Activated T-helper 2 cell treated with anti-CD3 and anti-CD28 coated beads, Interferon-gamma antibody, Interleukin-2, Interleukin-4, amounts not matched to agents 10 μg/mL and 5 μg/mL and 100 μg/mL, durations not matched to agents 14 hours and 24 hours and 36 hours (primary cell): ENCODE results near the gene AUTS2. TPM values are rescaled to one million over a fixed set of nuclear protein-coding genes. Genes with fewer than 3 reads are reported as not detected.

Experiments
- DNase-seq: peaks from one replicate; pipeline ENCODE4 v3.0.0; 2021; ENCODE audit warnings: low spot score
- H3K27ac Mint-ChIP-seq: one replicate; pipeline ENCODE4 v1.8.0; 2021; ENCODE audit warnings: mixed read lengths
- H3K27me3 Mint-ChIP-seq: one replicate; pipeline ENCODE4 v1.8.0; 2021; ENCODE audit warnings: low read depth, mixed read lengths
- H3K36me3 Mint-ChIP-seq: one replicate; pipeline ENCODE4 v1.8.0; 2021; ENCODE audit warnings: low read depth, mixed read lengths
- H3K4me1 Mint-ChIP-seq: one replicate; pipeline ENCODE4 v1.8.0; 2021; ENCODE audit warnings: low read depth, mixed read lengths
- H3K4me3 Mint-ChIP-seq: one replicate; pipeline ENCODE4 v1.8.0; 2021; ENCODE audit warnings: low read depth, mild to moderate bottlenecking, moderate library complexity, mixed read lengths
- H3K9me3 Mint-ChIP-seq: one replicate; pipeline ENCODE4 v1.8.0; 2021; ENCODE audit warnings: mixed read lengths
- intact Hi-C: fragments of 100-400 bp; cut with micrococcal nuclease; formaldehyde crosslinking; loops from one replicate; pipeline ENCODE4 v1.15.1; 2023
- total RNA-seq: library from RNA; stranded (reverse); gene quantifications from 2 replicates; pipeline ENCODE4 v1.2.3, GENCODE V29; 2022

The AUTS2 gene
- total RNA-seq, 1 donor from 2014 or later: 1.1 TPM

GRCh38 chr7:69710768-69711438 is 112.6 kb downstream of the AUTS2 start:
- no peak overlapping the region for H3K27ac Mint-ChIP-seq
- H3K27me3 Mint-ChIP-seq: no peaks in the 10 kb centered on the region
- no peaks in the 10 kb centered on the region for H3K36me3 Mint-ChIP-seq

GRCh38 chr7:69714886-69715576 is 116.8 kb downstream of the AUTS2 start:
- Mint-ChIP-seq H3K27ac (no peak overlapping the region), H3K36me3 (no peaks in the 10 kb centered on the region), H3K9me3 (no peaks in the 10 kb centered on the region), H3K27me3 (no peaks in the 10 kb centered on the region), H3K4me3 (no peak overlapping the region), H3K4me1 (no peaks in the 10 kb centered on the region)
- no peak for DNase-seq
- intact Hi-C loops: no loop called here

More at GRCh38 chr7:69710768-69711438, 112.6 kb downstream of the AUTS2 start:
- no peaks in the 10 kb centered on the region for H3K9me3 Mint-ChIP-seq
- H3K4me1 Mint-ChIP-seq: no peaks in the 10 kb centered on the region
- DNase-seq: no peak
- H3K4me3 Mint-ChIP-seq: no peak overlapping the region
- intact Hi-C loops: no loop called here

DNA sequence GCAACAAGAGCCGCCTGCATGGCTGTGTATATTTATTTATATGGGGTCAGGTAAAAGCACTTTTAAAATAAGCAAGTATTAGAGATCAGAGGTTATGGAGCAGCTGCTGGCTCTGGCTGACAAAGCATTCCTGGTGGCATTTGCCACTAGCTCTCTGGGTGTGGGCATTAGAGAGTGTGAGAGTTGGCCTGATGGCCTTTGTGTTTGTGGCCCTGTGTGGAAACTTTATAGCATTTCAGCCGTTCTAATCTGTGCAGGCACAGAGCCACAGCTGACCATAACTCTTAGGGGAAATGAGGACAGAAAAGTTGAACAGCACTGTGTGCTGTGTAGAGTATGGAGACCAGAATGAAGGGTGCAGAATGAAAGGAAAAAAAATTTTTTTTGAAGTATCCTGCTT is 118.9 kb downstream of the AUTS2 start:
- Mint-ChIP-seq H3K4me3 (no peak overlapping the region), H3K36me3 (no peaks in the 10 kb centered on the region), H3K9me3 (no peaks in the 10 kb centered on the region), H3K27me3 (no peaks in the 10 kb centered on the region), H3K4me1 (no peaks in the 10 kb centered on the region), H3K27ac (no peak overlapping the region)
- DNase-seq: no peak
- intact Hi-C loops: no loop called here

GRCh38 chr7:69719717-69720116 is 121.4 kb downstream of the AUTS2 start:
- no peak overlapping the region for H3K4me3 Mint-ChIP-seq
- no peak overlapping the region for H3K27ac Mint-ChIP-seq
- DNase-seq: no peak

GRCh38 chr7:69722843-69723242 is 124.6 kb downstream of the AUTS2 start:
- no peaks in the 10 kb centered on the region for H3K36me3 Mint-ChIP-seq
- no peak overlapping the region for H3K4me3 Mint-ChIP-seq

More at GRCh38 chr7:69719717-69720116, 121.4 kb downstream of the AUTS2 start:
- Mint-ChIP-seq H3K27me3 (no peaks in the 10 kb centered on the region), H3K4me1 (no peaks in the 10 kb centered on the region), H3K9me3 (no peaks in the 10 kb centered on the region), H3K36me3 (no peaks in the 10 kb centered on the region)
- intact Hi-C loops: no loop called here

DNA sequence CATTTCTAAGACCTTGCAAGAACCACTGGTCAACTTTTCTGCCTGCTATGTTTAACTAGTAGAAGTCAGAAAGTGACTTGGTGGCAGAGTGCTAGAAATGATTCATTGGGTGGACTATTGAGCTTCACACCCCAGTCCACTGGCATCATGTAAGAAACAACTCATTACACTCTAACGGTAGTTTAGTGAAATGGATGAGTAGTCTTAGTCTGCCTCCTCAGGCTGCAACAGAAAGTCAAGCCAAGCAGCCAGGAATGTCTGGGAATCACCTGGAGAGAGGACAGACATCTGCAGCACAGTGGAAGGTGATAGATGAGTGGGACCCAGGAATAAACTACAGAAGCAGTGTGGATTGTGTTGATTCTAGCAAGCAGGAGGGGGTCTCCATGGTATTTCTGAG is 125.4 kb downstream of the AUTS2 start:
- intact Hi-C loops: no loop called here
- Mint-ChIP-seq H3K4me3 (no peak overlapping the region), H3K9me3 (no peaks in the 10 kb centered on the region), H3K4me1 (no peaks in the 10 kb centered on the region), H3K27ac (no peak overlapping the region), H3K27me3 (no peaks in the 10 kb centered on the region), H3K36me3 (no peaks in the 10 kb centered on the region)
- DNase-seq: no peak

More at GRCh38 chr7:69722843-69723242, 124.6 kb downstream of the AUTS2 start:
- Mint-ChIP-seq H3K9me3 (no peaks in the 10 kb centered on the region), H3K27ac (no peak overlapping the region), H3K4me1 (no peaks in the 10 kb centered on the region), H3K27me3 (no peaks in the 10 kb centered on the region)
- intact Hi-C loops: no loop called here
- no peak for DNase-seq

DNA sequence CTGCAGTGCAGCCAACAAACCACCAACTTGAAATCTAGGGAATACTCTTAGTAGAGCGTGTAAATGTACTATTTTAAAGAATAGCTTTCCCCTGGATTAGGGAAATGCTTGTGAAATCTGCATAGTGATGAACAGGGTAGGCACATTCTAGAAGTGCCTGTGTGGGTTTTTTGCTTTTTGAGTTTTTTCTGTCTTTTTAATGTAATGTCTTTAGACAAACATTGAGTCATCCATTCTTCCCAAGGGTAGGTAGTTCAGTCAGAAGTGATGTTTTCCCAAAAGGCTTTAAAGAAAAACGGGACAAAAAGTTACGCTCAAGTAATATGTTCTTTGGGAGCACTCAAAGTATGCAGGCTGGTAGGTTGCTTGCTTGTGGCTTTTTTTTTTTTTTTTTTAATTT is 130.0 kb downstream of the AUTS2 start:
- intact Hi-C loops: no loop called here
- Mint-ChIP-seq H3K9me3 (no peaks in the 10 kb centered on the region), H3K4me1 (no peaks in the 10 kb centered on the region), H3K27me3 (no peaks in the 10 kb centered on the region), H3K36me3 (no peaks in the 10 kb centered on the region), H3K4me3 (no peak overlapping the region), H3K27ac (no peak overlapping the region)
- DNase-seq: no peak

- intact Hi-C loops: no loop called here
- DNase-seq: no peak
- Mint-ChIP-seq H3K27ac (no peak overlapping the region), H3K36me3 (no peaks in the 10 kb centered on the region), H3K4me3 (no peak overlapping the region), H3K4me1 (no peaks in the 10 kb centered on the region), H3K9me3 (no peaks in the 10 kb centered on the region), H3K27me3 (no peaks in the 10 kb centered on the region)
These were observed 133.9 kb downstream of the AUTS2 start for GRCh38 chr7:69732203-69732602.

DNA sequence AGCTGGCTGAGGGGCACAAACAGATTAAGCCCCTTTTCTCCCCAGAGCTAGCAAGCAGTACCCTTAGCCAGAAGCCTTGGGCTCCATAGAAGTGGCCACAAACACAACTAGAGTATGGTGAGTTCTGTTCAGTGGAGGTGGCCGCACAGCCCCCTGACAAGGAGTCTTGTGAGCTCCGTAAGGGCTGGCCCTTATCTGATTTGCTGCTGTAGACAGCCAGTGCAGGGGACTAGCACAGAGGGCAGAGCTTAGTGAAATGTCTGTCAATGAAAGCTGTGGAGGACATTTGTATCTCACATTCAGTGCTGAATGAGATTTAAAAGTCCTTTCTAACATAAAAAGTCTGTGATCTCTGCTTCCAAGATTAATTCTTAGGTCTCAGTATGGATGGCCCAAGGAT is 137.3 kb downstream of the AUTS2 start:
- H3K4me3 Mint-ChIP-seq: no peak overlapping the region
- no peaks in the 10 kb centered on the region for H3K27me3 Mint-ChIP-seq
- no peak for DNase-seq
- no peaks in the 10 kb centered on the region for H3K4me1 Mint-ChIP-seq
- intact Hi-C loops: no loop called here
- H3K27ac Mint-ChIP-seq: no peak overlapping the region
- H3K36me3 Mint-ChIP-seq: no peaks in the 10 kb centered on the region
- no peaks in the 10 kb centered on the region for H3K9me3 Mint-ChIP-seq

DNA sequence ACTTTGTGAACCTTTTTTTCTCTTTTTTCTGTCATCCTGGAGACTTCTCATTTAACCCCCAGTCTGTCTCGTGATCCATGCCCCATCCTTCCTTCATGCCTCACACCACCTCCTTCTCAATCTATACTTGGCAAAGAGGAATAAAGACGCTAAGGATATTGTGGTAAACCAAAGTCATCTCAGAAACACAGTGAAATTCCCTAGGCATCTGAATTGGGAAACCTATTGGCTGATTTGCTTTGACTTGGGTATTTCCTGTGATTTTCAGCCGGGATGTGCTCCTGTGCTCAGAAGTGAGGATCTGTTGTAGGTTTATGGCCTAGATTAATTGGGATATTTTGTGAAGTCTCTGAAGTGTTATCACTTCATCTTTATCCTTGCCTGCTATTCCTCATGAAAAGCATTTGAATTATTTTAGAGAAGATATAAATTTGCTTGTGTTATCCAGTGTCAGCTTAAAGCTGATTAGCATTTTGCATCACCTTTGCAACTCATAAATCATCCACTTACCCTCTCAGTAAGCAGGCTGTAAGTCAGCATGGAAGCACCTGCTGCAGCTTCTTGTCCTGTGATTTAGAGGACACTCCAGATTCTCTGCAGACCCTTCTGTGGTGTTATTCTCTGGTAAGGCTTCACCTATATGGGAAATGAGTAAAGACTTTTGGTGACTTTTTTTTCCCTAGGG is 138.0 kb downstream of the AUTS2 start:
- no peaks in the 10 kb centered on the region for H3K36me3 Mint-ChIP-seq
- no peaks in the 10 kb centered on the region for H3K4me1 Mint-ChIP-seq
- no peaks in the 10 kb centered on the region for H3K27me3 Mint-ChIP-seq
- no peak overlapping the region for H3K27ac Mint-ChIP-seq
- H3K9me3 Mint-ChIP-seq: no peaks in the 10 kb centered on the region
- no peak overlapping the region for H3K4me3 Mint-ChIP-seq
- no peak for DNase-seq
- intact Hi-C loops: no loop called here

GRCh38 chr7:69738396-69738951 is 140.2 kb downstream of the AUTS2 start:
- intact Hi-C loops: no loop called here
- Mint-ChIP-seq H3K9me3 (no peaks in the 10 kb centered on the region), H3K27me3 (no peaks in the 10 kb centered on the region), H3K4me3 (no peak overlapping the region), H3K4me1 (no peaks in the 10 kb centered on the region), H3K27ac (no peak overlapping the region), H3K36me3 (no peaks in the 10 kb centered on the region)
- no peak for DNase-seq

DNA sequence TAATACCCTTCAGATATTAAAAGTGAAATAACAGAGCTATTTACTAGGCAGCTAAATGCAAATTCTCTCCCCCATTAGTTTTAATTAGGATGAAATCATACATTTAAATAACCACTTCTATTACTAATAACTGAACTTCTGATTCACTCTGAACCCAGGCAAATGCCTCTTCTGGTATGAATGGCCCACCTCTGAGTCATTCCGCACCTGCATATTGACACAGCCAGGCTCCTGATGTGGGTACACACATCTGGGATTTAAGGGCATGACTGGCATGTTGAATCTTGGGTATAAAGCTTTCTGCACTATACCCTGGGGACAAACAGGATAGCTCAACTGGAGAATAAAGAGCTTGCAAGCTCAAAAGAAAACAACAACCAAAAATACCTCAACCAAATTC is 140.9 kb downstream of the AUTS2 start:
- Mint-ChIP-seq H3K4me1 (no peaks in the 10 kb centered on the region), H3K36me3 (no peaks in the 10 kb centered on the region), H3K27ac (no peak overlapping the region), H3K27me3 (no peaks in the 10 kb centered on the region), H3K9me3 (no peaks in the 10 kb centered on the region), H3K4me3 (no peak overlapping the region)
- intact Hi-C loops: no loop called here
- DNase-seq: no peak

- DNase-seq: no peak
- Mint-ChIP-seq H3K27ac (no peak overlapping the region), H3K27me3 (no peaks in the 10 kb centered on the region), H3K4me1 (no peaks in the 10 kb centered on the region), H3K36me3 (no peaks in the 10 kb centered on the region), H3K4me3 (no peak overlapping the region), H3K9me3 (no peaks in the 10 kb centered on the region)
- intact Hi-C loops: no loop called here
These were observed 141.7 kb downstream of the AUTS2 start for GRCh38 chr7:69739931-69740431.
